KBM-7 (cell line): ENCODE measurements around the gene RC3H2.
"Not testable (repeated sequence)": the region's sequence is repeated elsewhere in the genome, so short reads cannot be mapped to it uniquely, and the experiment has no call there.

Source experiments
- DNase-seq: peaks from one replicate; pipeline ENCODE4 v3.0.0-alpha.2; 2015
- in situ Hi-C: fragments of 300-500 bp; cut with MboI; formaldehyde crosslinking; loops from 2 replicates; pipeline ENCODE4 v1.14.3; 2020; ENCODE audit warnings: low sequenced_read_pairs, low pct_unique_long_range_greater_than_20kb, mixed read lengths

RC3H2 gene

GRCh38 chr9:122852085-122852786, 52.9 kb downstream of the RC3H2 start:
- DNase-seq, in situ Hi-C loops: not testable (repeated sequence)

DNA sequence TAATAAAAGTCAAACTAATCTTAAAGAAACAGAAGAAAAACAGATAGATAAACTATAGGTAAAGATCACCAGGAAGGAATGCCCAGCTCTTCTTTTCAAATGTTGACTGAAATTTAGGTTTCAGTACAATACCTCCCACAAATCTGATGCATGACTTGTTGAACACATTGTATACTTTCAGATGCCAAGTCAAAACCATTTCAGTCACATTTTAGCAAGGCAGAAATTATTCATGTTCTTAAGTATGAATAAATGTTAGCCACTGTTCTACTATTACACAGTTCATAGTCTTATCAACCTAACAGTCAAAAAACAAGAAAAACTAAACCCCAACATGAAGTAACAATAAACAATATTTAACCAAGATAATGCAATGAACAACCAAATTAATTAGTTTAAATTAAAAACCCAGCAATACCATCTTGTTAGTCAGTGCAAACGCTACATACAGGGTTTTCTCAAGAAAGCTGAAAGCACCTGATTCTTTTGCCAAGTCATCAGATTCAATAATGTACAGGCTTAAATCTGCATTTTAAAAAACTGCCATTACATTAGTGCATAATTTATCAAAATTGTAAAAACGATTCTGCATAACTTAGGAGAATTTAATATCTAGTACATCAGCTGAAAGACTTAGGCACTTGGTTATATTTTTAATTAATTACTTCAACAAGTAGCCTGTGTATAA, 56.8 kb downstream of the RC3H2 start:
- no peak for DNase-seq
- in situ Hi-C loops = no loop called here

GRCh38 chr9:122846371-122846940, 58.7 kb downstream of the RC3H2 start:
- no peak for DNase-seq
- in situ Hi-C loops = no loop called here

DNA sequence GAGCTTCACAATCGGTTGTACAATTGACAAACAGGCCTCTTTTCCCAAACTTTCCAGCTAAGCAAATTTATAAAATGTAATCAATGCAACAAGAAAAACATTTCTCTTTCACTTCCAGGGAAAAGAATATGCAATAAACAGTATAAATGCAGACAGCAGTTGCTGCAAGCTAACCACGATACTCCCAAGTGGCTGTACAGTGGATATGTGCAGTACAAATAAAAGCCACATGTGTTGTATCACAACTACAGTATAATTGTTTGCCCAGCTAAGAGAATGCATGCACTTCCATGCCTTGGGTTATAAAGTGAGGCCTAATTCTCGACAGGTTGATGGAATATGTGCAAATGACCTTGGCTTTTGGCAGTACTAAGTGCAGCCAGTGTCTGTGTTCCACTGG, 60.0 kb downstream of the RC3H2 start:
- no peak for DNase-seq
- in situ Hi-C loops = no loop called here

- in situ Hi-C loops = no loop called here
- DNase-seq = no peak
Observed at GRCh38 chr9:122844137-122844536, 61.0 kb downstream of the RC3H2 start.

GRCh38 chr9:122841501-122841900, 63.7 kb downstream of the RC3H2 start:
- in situ Hi-C loops = no loop called here

GRCh38 chr9:122838441-122838840, 66.7 kb downstream of the RC3H2 start:
- DNase-seq, in situ Hi-C loops: not testable (repeated sequence)

More at GRCh38 chr9:122841501-122841900, 63.7 kb downstream of the RC3H2 start:
- no peak for DNase-seq

- no peak for DNase-seq
- in situ Hi-C loops = no loop called here
Observed at GRCh38 chr9:122837266-122837850, 67.8 kb downstream of the RC3H2 start.

GRCh38 chr9:122835313-122835731, 69.8 kb downstream of the RC3H2 start:
- peak; percentile 45 for DNase-seq
- in situ Hi-C loops = no loop called here

- DNase-seq = no peak
- in situ Hi-C loops = no loop called here
Observed at GRCh38 chr9:122832194-122832593, 73.0 kb downstream of the RC3H2 start.

- DNase-seq, in situ Hi-C loops: not testable (repeated sequence)
Observed at GRCh38 chr9:122828965-122829284, 76.2 kb downstream of the RC3H2 start.

- DNase-seq = no peak
- in situ Hi-C loops = no loop called here
Observed at GRCh38 chr9:122827761-122828093, 77.4 kb downstream of the RC3H2 start.

DNA sequence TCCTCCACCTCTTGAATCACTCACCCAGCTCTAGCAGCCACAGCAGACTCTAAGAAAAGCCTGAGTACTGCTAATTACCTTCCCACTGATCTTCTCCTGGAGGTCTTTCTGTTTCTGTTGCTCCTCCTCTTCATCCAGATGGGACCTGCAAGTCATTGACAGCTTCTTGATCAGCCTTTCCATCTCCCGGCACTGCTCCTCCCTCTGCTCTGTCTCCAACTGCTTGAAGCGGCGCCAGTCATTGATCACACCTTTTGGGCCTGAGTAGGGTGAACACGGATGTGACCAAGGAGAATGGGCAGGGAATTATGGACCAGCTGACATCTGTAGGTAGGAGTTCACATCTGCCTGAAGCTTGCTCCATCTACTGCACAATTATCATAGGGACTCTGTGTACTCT, 82.2 kb downstream of the RC3H2 start:
- no peak for DNase-seq
- in situ Hi-C loops = no loop called here

GRCh38 chr9:122822056-122822455, 83.1 kb downstream of the RC3H2 start:
- in situ Hi-C loops = no loop called here
- no peak for DNase-seq

DNA sequence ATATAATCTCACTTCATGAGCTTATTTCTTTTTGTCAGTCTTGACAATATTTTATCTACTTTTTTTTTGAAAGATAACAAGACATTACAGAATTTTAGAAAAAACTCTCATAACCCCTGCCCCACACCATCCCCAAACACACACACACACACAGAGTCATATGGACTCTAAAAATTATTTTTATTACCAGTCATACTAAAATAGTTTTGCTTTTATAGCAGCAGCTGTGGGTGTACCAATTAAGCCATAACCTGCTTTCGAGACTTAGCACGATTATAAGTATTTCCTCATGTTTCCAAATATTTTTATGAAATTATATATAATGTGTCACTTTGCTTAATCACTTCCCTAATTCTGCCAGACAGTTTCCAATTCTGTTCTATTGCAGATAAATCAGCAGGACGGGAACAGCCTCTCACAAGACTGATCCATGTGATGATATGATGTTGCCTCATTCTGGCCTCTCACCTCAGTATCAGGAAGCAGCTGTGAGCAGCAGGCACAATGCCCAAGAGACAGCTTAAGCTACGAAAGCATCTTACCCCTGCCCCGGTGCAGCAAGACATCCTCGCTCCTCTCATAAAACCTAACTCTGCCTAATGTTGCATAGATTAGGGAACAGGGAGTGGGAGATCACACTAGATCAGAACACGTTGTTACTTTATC, 83.7 kb downstream of the RC3H2 start:
- in situ Hi-C loops = no loop called here
- peak; percentile 80 for DNase-seq

DNA sequence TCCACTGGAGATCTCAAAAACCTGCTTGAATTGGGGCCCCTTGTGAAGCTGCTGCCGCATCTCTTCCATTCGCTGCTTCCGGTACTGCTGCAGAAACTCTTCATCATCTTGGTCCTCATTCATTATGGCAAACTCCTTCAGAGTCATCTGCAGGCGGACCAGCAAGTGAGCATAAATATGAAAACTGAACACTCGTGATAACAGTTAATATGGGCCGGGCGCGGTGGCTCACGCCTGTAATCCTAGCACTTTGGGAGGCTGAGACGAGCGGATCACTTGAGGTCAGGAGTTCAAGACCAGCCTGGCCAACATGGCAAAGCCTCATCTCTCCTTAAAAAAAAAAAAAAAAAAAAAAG, 84.7 kb downstream of the RC3H2 start:
- DNase-seq = no peak
- in situ Hi-C loops = no loop called here

DNA sequence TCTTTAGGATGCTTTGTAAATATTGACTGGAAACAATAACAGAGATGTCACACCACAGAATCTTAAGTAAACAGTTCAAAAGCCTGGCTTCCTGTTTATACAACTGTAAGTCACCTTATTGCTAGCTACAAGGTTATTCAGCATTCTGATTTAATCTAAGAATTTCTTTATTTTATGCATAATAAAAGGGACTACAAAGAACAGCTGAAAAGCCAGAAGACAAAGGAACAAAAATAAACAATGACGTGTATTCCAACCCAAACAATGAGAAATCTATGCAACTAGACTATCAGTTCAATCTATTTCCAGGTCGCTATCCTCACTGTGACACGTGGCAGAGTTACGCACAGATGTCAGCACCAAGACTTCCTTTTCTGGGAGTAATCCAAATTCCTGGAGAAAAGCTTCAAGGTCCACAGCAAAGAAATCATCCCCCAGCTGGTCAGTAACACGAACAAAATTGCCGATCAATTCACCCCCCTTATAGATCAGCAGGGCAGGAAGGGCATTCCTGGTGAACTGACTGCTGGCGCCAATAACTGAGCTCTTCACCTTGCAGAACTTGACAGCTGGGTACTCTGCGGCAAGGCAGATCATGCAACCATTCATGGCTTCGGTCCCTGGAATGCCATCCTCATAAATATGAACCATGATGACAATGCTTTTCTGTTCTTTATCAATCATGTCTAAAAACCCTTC, 85.2 kb downstream of the RC3H2 start:
- in situ Hi-C loops = no loop called here
- no peak for DNase-seq

DNA sequence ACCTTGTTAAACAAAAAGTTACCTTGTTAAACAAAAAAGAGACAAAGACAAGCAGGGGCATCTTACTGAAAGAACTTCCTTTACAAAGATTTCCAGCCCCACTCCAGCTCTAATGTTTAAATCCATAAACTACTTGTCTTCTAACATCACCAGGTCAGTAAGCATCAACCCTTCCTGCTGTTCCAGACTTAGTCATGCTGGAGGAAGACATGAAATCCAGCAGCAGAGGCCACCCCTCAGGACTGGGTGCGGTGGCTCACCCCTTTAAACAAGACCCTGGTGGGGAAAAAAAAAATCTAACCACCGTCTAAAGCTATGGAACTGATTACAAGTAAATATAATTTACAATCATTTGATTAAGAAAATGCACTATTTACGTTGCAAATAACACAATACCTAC, 85.8 kb downstream of the RC3H2 start:
- in situ Hi-C loops = no loop called here
- no peak for DNase-seq

GRCh38 chr9:122816163-122816867, 88.8 kb downstream of the RC3H2 start:
- peak; percentile 92 for DNase-seq
- in situ Hi-C loops = no loop called here
